H7 (cell line): ENCODE data around the gene PPP1R3C. TPM values are rescaled to one million over a fixed set of nuclear protein-coding genes. Genes with fewer than 3 reads are reported as not detected.

Source experiments
- DNase-seq: peaks from one replicate; pipeline ENCODE4 v3.0.0; 2012
- H3K27me3 ChIP-seq: 2 replicates; pipeline ENCODE4 v1.6.0; 2011; ENCODE audit warnings: mild to moderate bottlenecking, low read length; ENCODE audit not compliant: control insufficient read depth, insufficient read depth
- H3K36me3 ChIP-seq: replicated peaks from 2 replicates; pipeline ENCODE4 v1.5.1; 2011; ENCODE audit warnings: low read length; ENCODE audit not compliant: control insufficient read depth, insufficient read depth
- H3K4me3 ChIP-seq: 2 replicates; pipeline ENCODE4 v1.5.1; 2011; ENCODE audit warnings: low read depth, mild to moderate bottlenecking, control low read depth, low read length, moderate library complexity; ENCODE audit not compliant: insufficient read depth
- total RNA-seq: library from RNA; depleted of rRNA; stranded (reverse); fragments of >200 nt; shearing (Covaris generic); gene quantifications from 2 replicates; pipeline ENCODE4 v1.2.3, GENCODE V29; 2014

Gene PPP1R3C
- total RNA-seq, 1 experiment from 2014 or later, result 0.31 TPM

- Histone ChIP-seq H3K4me3 (no peak overlapping the region), H3K36me3 (no peaks in the 10 kb centered on the region), H3K27me3 (no peaks in the 10 kb centered on the region; the same call in 1 of the 2 replicates)
- no peak for DNase-seq
These were observed 10.2 kb upstream of the PPP1R3C start for GRCh38 chr10:91642831-91643692.

GRCh38 chr10:91636892-91637291 is 4.0 kb upstream of the PPP1R3C start:
- H3K27me3 ChIP-seq, result peaks cover 19% of the 10 kb centered on the region
- no peak for DNase-seq
- H3K4me3 ChIP-seq, result no peak overlapping the region
- H3K36me3 ChIP-seq, result no peaks in the 10 kb centered on the region

- Histone ChIP-seq H3K36me3 (no peaks in the 10 kb centered on the region), H3K27me3 (peaks cover 19% of the 10 kb centered on the region), H3K4me3 (no peak overlapping the region)
- DNase-seq, result peak; percentile 69
These were observed 2.8 kb upstream of the PPP1R3C start for GRCh38 chr10:91635401-91636400.

- peaks cover 19% of the 10 kb centered on the region for H3K27me3 ChIP-seq
- no peak overlapping the region for H3K4me3 ChIP-seq
- H3K36me3 ChIP-seq, result no peaks in the 10 kb centered on the region
- no peak for DNase-seq
These were observed 2.0 kb upstream of the PPP1R3C start for GRCh38 chr10:91634898-91635297.

GRCh38 chr10:91634246-91634645 is 1.4 kb upstream of the PPP1R3C start:
- DNase-seq, result no peak
- H3K36me3 ChIP-seq, result no peaks in the 10 kb centered on the region
- no peak overlapping the region for H3K4me3 ChIP-seq
- peaks cover 19% of the 10 kb centered on the region for H3K27me3 ChIP-seq

GRCh38 chr10:91630625-91631024 is 2.2 kb downstream of the PPP1R3C start:
- DNase-seq, result no peak
- no peaks in the 10 kb centered on the region for H3K36me3 ChIP-seq
- H3K4me3 ChIP-seq, result no peak overlapping the region
- H3K27me3 ChIP-seq, result peaks cover 19% of the 10 kb centered on the region

- H3K36me3 ChIP-seq, result no peaks in the 10 kb centered on the region
- no peak overlapping the region for H3K4me3 ChIP-seq
- no peak for DNase-seq
These were observed 2.9 kb downstream of the PPP1R3C start for GRCh38 chr10:91629715-91630549.

GRCh38 chr10:91628383-91628782 is 4.5 kb downstream of the PPP1R3C start:
- no peaks in the 10 kb centered on the region for H3K36me3 ChIP-seq
- DNase-seq, result no peak

More at GRCh38 chr10:91629715-91630549, 2.9 kb downstream of the PPP1R3C start:
- peaks cover 19% of the 10 kb centered on the region for H3K27me3 ChIP-seq

GRCh38 chr10:91627344-91628102 is 5.3 kb downstream of the PPP1R3C start:
- peaks cover 6% of the 10 kb centered on the region for H3K27me3 ChIP-seq
- no peak overlapping the region for H3K4me3 ChIP-seq
- DNase-seq, result no peak

More at GRCh38 chr10:91628383-91628782, 4.5 kb downstream of the PPP1R3C start:
- Histone ChIP-seq H3K4me3 (no peak overlapping the region), H3K27me3 (peaks cover 10% of the 10 kb centered on the region)

GRCh38 chr10:91626936-91627335 is 5.9 kb downstream of the PPP1R3C start:
- Histone ChIP-seq H3K27me3 (peaks cover under 1% of the 10 kb centered on the region), H3K36me3 (no peaks in the 10 kb centered on the region), H3K4me3 (no peak overlapping the region)
- no peak for DNase-seq

More at GRCh38 chr10:91627344-91628102, 5.3 kb downstream of the PPP1R3C start:
- no peaks in the 10 kb centered on the region for H3K36me3 ChIP-seq

- Histone ChIP-seq H3K27me3 (no peaks in the 10 kb centered on the region), H3K36me3 (no peaks in the 10 kb centered on the region), H3K4me3 (no peak overlapping the region)
- no peak for DNase-seq
These were observed 8.2 kb downstream of the PPP1R3C start for GRCh38 chr10:91624633-91625032.

- H3K27me3 ChIP-seq, result no peaks in the 10 kb centered on the region
- no peak overlapping the region for H3K4me3 ChIP-seq
- no peaks in the 10 kb centered on the region for H3K36me3 ChIP-seq
- DNase-seq, result no peak
These were observed 10.3 kb downstream of the PPP1R3C start for GRCh38 chr10:91622601-91623000.

- H3K4me3 ChIP-seq, result no peak overlapping the region
- no peaks in the 10 kb centered on the region for H3K27me3 ChIP-seq
- H3K36me3 ChIP-seq, result no peaks in the 10 kb centered on the region
- no peak for DNase-seq
These were observed 11.3 kb downstream of the PPP1R3C start for GRCh38 chr10:91621483-91622113.
